Measurements from ENCODE around the gene APOL3. TPM values are rescaled to one million over a fixed set of nuclear protein-coding genes. Genes with fewer than 3 reads are reported as not detected.
"Not testable (repeated sequence)": the region's sequence is repeated elsewhere in the genome, so short reads cannot be mapped to it uniquely, and the experiment has no call there.

APOL3 gene
- polyA plus RNA-seq, 1 donor from 2014 or later, result not detected

DNA sequence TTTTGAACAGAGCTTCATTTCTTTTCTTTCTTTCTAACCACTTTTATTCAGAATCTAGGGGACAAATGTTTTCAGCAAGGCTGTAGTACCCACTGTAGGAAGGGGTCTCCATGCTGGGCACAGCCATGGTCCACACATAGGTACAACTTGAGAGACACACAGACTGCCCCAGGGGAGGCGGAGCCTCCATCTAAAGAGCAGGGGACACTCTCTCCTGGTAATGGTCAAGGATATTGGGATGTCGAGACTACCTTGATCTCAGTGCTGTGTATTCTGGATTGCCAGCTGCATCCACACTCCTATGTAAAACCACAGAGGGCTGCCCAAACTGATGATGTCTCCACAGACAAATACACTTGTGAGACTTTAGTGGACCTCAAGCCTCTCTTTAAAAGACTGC lies 2.9 kb upstream of the APOL3 start:
- Histone ChIP-seq H3K27ac (ENCODE audit: low read length) (no peak overlapping the region), H3F3A (ENCODE audit: insufficient read depth, low read length, poor library complexity, severe bottlenecking) (no peaks in the 10 kb centered on the region), H3K9ac (ENCODE audit: low read length) (no peak overlapping the region), H4K20me1 (ENCODE audit: insufficient read depth) (no peaks in the 10 kb centered on the region), H3K9me2 (ENCODE audit: insufficient read depth, low read length) (no peaks in the 10 kb centered on the region), H3K4me3 (ENCODE audit: low read length) (no peak overlapping the region), H3K9me3 (ENCODE audit: low read length) (no peaks in the 10 kb centered on the region), H3K4me2 (ENCODE audit: low read length) (no peak overlapping the region), H3K36me3 (ENCODE audit: insufficient read depth, low read length) (no peaks in the 10 kb centered on the region), H2AFZ (ENCODE audit: low read depth, low read length) (no peak overlapping the region), H3K79me2 (replicated peaks; ENCODE audit: insufficient read depth, low read length) (no peaks in the 10 kb centered on the region), H3K27me3 (ENCODE audit: insufficient read depth, low read depth, low read length) (no peaks in the 10 kb centered on the region)
- no peak for TF ChIP-seq CTCF (IDR thresholded peaks at IDR 0.05; ENCODE audit: poor library complexity, severe bottlenecking)
- TF ChIP-seq SMC3 (conservative IDR thresholded peaks at IDR 0.05; ENCODE audit: poor library complexity), result no peak
- TF ChIP-seq EZH2 (IDR thresholded peaks at IDR 0.05; ENCODE audit: borderline replicate concordance, insufficient read depth, low read length, poor library complexity, severe bottlenecking), result no peak
- TF ChIP-seq POLR2AphosphoS5 (IDR thresholded peaks at IDR 0.05), result no peak
- no peak for TF ChIP-seq RAD21 (conservative IDR thresholded peaks at IDR 0.05)
- TF ChIP-seq TAF1 (IDR thresholded peaks at IDR 0.05; ENCODE audit: low read depth), result no peak
- TF ChIP-seq, protein P1, sequence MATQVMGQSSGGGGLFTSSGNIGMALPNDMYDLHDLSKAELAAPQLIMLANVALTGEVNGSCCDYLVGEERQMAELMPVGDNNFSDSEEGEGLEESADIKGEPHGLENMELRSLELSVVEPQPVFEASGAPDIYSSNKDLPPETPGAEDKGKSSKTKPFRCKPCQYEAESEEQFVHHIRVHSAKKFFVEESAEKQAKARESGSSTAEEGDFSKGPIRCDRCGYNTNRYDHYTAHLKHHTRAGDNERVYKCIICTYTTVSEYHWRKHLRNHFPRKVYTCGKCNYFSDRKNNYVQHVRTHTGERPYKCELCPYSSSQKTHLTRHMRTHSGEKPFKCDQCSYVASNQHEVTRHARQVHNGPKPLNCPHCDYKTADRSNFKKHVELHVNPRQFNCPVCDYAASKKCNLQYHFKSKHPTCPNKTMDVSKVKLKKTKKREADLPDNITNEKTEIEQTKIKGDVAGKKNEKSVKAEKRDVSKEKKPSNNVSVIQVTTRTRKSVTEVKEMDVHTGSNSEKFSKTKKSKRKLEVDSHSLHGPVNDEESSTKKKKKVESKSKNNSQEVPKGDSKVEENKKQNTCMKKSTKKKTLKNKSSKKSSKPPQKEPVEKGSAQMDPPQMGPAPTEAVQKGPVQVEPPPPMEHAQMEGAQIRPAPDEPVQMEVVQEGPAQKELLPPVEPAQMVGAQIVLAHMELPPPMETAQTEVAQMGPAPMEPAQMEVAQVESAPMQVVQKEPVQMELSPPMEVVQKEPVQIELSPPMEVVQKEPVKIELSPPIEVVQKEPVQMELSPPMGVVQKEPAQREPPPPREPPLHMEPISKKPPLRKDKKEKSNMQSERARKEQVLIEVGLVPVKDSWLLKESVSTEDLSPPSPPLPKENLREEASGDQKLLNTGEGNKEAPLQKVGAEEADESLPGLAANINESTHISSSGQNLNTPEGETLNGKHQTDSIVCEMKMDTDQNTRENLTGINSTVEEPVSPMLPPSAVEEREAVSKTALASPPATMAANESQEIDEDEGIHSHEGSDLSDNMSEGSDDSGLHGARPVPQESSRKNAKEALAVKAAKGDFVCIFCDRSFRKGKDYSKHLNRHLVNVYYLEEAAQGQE (IDR thresholded peaks at IDR 0.05; ENCODE audit: borderline replicate concordance), result no peak
- no peak for TF ChIP-seq EP300 (conservative IDR thresholded peaks at IDR 0.05; ENCODE audit: poor library complexity, severe bottlenecking)
- TF ChIP-seq MXI1 (conservative IDR thresholded peaks at IDR 0.05; ENCODE audit: poor library complexity, severe bottlenecking), result no peak

GRCh38 chr22:36162127-36163034 lies 1.8 kb upstream of the APOL3 start:
- H3K9me3 ChIP-seq (ENCODE audit: low read length), result no peaks in the 10 kb centered on the region
- H3K9ac ChIP-seq (ENCODE audit: low read length), result no peak overlapping the region
- H3F3A ChIP-seq (ENCODE audit: insufficient read depth, low read length, poor library complexity, severe bottlenecking), result no peaks in the 10 kb centered on the region
- no peak overlapping the region for H2AFZ ChIP-seq (ENCODE audit: low read depth, low read length)
- no peak overlapping the region for H3K27ac ChIP-seq (ENCODE audit: low read length)
- no peaks in the 10 kb centered on the region for H3K36me3 ChIP-seq (ENCODE audit: insufficient read depth, low read length)
- TF ChIP-seq EZH2 (IDR thresholded peaks at IDR 0.05; ENCODE audit: borderline replicate concordance, insufficient read depth, low read length, poor library complexity, severe bottlenecking) (no peak), SMC3 (conservative IDR thresholded peaks at IDR 0.05; ENCODE audit: poor library complexity) (no peak), RAD21 (conservative IDR thresholded peaks at IDR 0.05) (no peak), POLR2AphosphoS5 (IDR thresholded peaks at IDR 0.05) (no peak), TAF1 (IDR thresholded peaks at IDR 0.05; ENCODE audit: low read depth) (no peak), CTCF (IDR thresholded peaks at IDR 0.05; ENCODE audit: poor library complexity, severe bottlenecking) (no peak), EP300 (conservative IDR thresholded peaks at IDR 0.05; ENCODE audit: poor library complexity, severe bottlenecking) (no peak), MXI1 (conservative IDR thresholded peaks at IDR 0.05; ENCODE audit: poor library complexity, severe bottlenecking) (no peak)
- TF ChIP-seq, protein P1 (IDR thresholded peaks at IDR 0.05; ENCODE audit: borderline replicate concordance), result no peak
- H3K4me3 ChIP-seq (ENCODE audit: low read length), result no peak overlapping the region
- no peaks in the 10 kb centered on the region for H3K27me3 ChIP-seq (ENCODE audit: insufficient read depth, low read depth, low read length)
- no peaks in the 10 kb centered on the region for H3K9me2 ChIP-seq (ENCODE audit: insufficient read depth, low read length)
- H3K4me2 ChIP-seq (ENCODE audit: low read length), result no peak overlapping the region
- no peaks in the 10 kb centered on the region for H4K20me1 ChIP-seq (ENCODE audit: insufficient read depth)
- no peaks in the 10 kb centered on the region for H3K79me2 ChIP-seq (replicated peaks; ENCODE audit: insufficient read depth, low read length)

DNA sequence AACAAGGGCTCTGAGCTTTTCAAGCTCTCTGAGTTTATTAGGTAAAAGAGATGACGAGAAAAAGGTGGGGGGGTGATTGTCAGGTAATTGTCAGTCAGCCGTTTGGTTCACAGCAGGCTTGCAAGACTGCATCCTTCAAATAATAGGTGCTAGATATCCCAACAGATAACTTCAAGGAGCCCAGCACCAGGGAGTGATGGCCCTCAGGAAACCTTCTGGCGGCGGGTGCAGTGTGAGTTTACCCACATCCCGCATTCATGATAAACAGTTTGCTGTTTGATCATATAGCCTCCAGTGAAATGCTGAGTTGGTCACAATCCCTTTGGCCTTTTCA lies 1.2 kb upstream of the APOL3 start:
- not testable (repeated sequence) for H3K79me2 ChIP-seq (replicated peaks; ENCODE audit: insufficient read depth, low read length); H3K9ac ChIP-seq (ENCODE audit: low read length); H4K20me1 ChIP-seq (ENCODE audit: insufficient read depth); H3K27ac ChIP-seq (ENCODE audit: low read length); H3K4me3 ChIP-seq (ENCODE audit: low read length); H3K36me3 ChIP-seq (ENCODE audit: insufficient read depth, low read length); H3K9me2 ChIP-seq (ENCODE audit: insufficient read depth, low read length); H3K4me2 ChIP-seq (ENCODE audit: low read length); H3F3A ChIP-seq (ENCODE audit: insufficient read depth, low read length, poor library complexity, severe bottlenecking); H2AFZ ChIP-seq (ENCODE audit: low read depth, low read length); H3K27me3 ChIP-seq (ENCODE audit: insufficient read depth, low read depth, low read length); H3K9me3 ChIP-seq (ENCODE audit: low read length)
